ENCODE results near the gene NAGS.

DNA sequence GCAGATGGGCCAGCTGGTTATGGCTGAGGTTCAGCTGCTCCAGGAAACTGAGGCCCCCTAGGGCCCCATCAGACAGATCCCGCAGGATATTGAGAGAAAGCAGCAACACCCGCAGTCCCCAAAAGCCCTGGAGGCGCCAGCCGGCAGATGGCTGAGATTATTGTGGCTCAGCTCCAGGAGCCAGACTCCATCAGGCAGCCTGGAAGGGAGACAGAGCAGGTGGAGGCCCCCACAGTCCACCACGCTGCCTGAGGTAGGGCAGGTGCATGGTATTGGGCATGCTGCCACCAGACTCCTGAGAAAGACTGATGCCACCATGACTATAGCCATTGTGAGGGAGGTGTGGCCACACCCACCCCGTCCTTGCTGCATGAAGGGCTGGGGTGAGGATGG lies 19.8 kb downstream of the NAGS start:
- TF ChIP-seq, protein P1, sequence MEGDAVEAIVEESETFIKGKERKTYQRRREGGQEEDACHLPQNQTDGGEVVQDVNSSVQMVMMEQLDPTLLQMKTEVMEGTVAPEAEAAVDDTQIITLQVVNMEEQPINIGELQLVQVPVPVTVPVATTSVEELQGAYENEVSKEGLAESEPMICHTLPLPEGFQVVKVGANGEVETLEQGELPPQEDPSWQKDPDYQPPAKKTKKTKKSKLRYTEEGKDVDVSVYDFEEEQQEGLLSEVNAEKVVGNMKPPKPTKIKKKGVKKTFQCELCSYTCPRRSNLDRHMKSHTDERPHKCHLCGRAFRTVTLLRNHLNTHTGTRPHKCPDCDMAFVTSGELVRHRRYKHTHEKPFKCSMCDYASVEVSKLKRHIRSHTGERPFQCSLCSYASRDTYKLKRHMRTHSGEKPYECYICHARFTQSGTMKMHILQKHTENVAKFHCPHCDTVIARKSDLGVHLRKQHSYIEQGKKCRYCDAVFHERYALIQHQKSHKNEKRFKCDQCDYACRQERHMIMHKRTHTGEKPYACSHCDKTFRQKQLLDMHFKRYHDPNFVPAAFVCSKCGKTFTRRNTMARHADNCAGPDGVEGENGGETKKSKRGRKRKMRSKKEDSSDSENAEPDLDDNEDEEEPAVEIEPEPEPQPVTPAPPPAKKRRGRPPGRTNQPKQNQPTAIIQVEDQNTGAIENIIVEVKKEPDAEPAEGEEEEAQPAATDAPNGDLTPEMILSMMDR (IDR thresholded peaks at IDR 0.05): no peak
- TF ChIP-seq POLR2A (IDR thresholded peaks at IDR 0.05): no peak

Measured in body of pancreas (tissue), 4 donors.